Tongue (tissue), 2 donors: Measurements from ENCODE around the gene PEX10. TPM values are rescaled to one million over a fixed set of nuclear protein-coding genes. Genes with fewer than 3 reads are reported as not detected.
A peak's percentile ranks its signal among the peaks of the same experiment; 100 is the strongest.
"Not testable (repeated sequence)": the region's sequence is repeated elsewhere in the genome, so short reads cannot be mapped to it uniquely, and the experiment has no call there.

Source experiments
- DNase-seq: peaks from one replicate; pipeline ENCODE4 v3.0.0-alpha.2; 2015
- total RNA-seq: library from RNA; depleted of rRNA; stranded (reverse); fragments of >200 nt; gene quantifications from one replicate; pipeline ENCODE4 v1.2.3, GENCODE V29; 2014

The PEX10 gene
- total RNA-seq, 1 donor from 2014 or later: 19.8 TPM

DNA sequence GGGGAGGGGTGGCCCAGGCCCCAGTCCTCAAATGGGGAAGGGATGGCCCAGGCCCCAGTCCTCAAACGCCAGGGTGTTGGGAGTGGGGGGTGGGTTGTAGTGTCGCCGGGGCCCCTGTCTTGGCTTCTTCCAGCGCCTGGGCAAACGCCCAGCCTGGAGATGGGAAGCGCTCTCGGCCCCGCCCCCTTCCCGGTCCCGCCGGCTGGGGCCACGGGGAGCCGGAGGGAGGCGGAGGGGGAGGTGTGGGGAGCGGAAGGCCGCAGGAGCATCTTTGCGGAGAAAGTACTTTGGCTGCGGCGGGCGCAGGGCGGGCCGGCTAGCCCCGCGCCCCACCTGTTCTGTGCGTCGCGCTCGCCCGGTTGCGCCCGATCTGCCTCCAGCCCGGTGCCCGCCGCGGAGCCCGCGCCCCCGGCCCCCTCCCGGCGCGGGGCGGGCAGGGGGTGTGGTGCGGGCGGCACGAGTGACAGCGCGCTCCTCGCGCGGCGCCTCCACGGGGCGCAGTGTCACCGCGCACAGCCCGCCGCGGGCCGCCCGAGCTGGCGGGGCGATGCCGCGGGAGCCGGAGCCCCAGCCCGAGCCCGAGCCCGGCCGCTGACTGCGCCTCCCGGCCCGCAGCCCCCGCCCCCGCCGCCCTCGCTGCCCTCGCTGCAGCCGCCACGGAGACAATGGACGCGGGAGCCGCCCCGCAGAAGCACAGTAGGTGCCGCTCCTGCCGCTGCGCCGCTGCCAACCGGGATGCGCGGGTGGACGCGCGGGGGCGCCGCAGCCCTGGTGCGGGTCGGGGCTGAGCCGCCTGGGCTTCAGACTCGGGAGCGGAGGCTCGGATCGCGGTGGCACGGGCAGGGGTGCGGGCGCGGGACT lies 31.1 kb upstream of the PEX10 start:
- peak; percentile 28 for DNase-seq

GRCh38 chr1:2442661-2443060 lies 30.3 kb upstream of the PEX10 start:
- no peak for DNase-seq

- no peak for DNase-seq
Measured at GRCh38 chr1:2441746-2442145, 29.4 kb upstream of the PEX10 start.

DNA sequence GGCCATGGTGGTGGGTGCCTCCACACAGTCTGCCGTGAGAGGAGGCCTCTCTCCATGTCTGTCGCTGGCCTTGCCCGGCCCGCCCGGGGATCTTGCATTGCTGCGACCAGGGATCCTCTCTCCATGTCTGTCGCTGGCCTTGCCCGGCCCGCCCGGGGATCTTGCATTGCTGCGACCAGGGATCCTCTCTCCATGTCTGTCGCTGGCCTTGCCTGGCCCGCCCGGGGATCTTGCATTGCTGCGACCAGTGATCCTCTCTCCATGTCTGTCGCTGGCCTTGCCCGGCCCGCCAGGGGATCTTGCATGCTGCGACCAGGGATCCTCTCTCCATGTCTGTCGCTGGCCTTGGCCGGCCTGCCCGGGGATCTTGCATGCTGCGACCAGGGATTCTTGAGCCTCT lies 28.0 kb upstream of the PEX10 start:
- not testable (repeated sequence) for DNase-seq

DNA sequence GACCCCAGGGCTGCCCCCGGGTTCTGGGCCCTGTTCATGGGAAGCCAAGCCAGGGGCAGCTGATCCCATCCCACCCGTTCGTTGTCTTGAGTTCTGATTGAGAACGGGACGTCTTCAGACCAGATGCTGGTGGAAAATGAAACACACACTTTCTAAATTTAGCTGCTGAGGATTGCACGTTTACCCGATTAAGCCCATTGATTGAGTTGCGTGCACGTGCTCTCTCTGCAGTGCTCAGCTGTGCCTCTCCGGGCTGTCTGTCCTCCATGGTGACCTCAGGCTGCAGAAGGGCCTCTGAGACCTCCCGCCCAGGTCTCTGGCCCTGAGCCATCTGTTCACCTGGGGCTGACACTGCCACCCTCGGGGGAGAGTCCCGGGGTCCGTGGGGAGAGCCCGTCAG lies 27.0 kb upstream of the PEX10 start:
- DNase-seq: no peak

DNA sequence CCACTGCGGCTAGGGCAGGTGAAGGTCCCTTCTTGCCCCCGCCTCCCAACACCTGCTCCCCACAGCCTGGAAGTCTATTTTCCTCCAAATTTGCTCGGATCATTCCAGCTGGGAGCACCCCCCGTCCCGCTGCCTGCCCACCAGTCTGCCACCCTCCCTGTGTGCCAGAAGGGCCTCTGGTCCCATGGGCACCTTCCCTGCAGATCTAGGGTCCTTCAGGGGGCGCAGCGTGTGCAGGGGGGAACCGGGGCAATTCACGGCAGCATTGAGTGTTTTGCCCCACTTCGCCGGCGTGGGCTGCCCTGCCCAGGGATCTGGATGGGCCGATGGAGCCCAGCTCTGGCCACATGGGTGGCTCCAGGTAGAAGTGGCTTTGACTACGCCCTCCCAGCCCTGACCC lies 26.3 kb upstream of the PEX10 start:
- DNase-seq: no peak

GRCh38 chr1:2438038-2438437 lies 25.7 kb upstream of the PEX10 start:
- DNase-seq: no peak

GRCh38 chr1:2437617-2438016 lies 25.3 kb upstream of the PEX10 start:
- no peak for DNase-seq

GRCh38 chr1:2436876-2437275 lies 24.5 kb upstream of the PEX10 start:
- DNase-seq: no peak

- no peak for DNase-seq
Measured at GRCh38 chr1:2435746-2436355, 23.5 kb upstream of the PEX10 start.

DNA sequence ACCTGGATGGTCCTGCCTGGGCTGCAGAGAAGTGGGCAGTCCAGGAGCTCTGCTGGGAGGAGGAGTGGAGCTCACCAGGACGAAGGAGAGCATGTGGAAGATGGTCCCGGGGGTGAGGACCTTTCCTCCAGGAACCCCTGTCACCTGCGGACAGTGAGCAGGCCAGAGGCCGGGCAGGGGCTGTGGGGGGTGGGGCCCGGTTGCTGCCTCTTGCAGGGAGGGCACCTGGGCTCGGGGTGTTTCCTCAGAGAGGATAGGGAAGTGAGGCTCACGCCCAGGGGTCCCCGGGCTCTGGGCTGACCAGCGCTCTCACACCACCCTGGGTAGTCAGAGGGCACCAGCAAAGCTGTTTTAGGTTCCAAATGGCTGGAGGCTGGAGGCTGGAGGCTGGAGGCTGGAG lies 22.7 kb upstream of the PEX10 start:
- DNase-seq: no peak

GRCh38 chr1:2433936-2434655 lies 21.7 kb upstream of the PEX10 start:
- DNase-seq: no peak

GRCh38 chr1:2433196-2433595 lies 20.8 kb upstream of the PEX10 start:
- DNase-seq: no peak

DNA sequence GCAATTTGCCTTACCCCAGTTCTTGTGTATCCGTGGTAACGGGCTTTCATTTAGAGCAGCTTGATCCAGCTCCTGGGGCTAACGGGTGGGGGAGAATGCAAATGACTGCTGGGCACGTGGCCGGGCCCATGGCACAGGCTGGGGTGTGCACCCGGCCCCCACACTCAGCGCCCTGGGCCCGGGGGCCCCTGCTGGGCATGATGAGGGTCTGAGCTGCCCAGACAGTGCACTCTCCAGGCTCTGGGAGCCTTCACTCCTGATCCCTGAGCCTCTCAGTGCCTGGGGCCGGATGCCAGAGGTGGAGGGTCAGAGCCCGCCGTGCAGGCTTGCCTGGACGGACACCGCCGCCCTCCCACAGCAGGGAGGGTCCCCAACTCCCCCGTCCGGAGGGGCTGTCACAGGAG lies 20.1 kb upstream of the PEX10 start:
- DNase-seq: no peak

GRCh38 chr1:2431518-2431917 lies 19.2 kb upstream of the PEX10 start:
- peak; percentile 47 for DNase-seq

- DNase-seq: peak; percentile 63
Measured at GRCh38 chr1:2431103-2431502, 18.7 kb upstream of the PEX10 start.

GRCh38 chr1:2430592-2430973 lies 18.2 kb upstream of the PEX10 start:
- DNase-seq: no peak

DNA sequence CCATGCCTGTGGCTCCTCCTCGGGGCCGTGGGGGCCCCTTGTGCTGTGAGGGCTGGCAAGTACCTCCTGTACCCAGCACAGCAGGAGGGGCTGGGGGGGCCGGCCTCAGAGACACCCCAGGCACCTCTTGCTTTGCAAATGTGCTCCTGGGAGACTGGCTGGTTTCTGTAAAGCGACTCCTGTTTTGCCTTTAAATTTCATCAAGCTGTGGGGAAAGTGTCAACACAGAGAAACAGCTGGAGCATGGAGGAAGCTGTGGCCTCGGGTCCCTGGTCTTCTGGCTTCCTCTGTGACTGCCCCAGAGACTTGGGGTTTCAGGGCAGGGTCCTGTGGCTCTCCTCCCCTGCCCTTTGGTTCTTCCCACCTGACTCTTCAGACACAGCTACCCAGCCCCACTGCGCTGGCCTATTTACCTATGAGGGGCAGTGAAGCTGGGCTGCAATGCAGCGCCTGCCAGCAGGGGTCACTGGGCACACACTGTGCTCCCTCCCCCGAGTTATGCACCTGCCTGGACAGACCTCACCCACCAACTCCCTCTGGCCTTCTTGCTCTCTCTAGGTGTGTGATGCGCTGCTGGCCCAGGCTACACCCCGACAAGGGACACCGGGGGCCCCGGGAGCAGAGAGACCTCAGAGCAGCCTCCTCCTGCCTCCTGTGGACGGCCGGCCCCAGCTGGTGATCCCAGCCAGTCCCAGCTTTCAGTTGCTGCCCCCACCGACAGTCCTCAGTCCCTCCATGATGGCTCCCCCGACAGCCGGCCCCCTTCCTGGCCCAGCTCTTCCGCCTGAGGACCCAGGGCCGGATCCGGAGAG lies 17.6 kb upstream of the PEX10 start:
- DNase-seq: no peak

- no peak for DNase-seq
Measured at GRCh38 chr1:2428490-2428889, 16.1 kb upstream of the PEX10 start.

DNA sequence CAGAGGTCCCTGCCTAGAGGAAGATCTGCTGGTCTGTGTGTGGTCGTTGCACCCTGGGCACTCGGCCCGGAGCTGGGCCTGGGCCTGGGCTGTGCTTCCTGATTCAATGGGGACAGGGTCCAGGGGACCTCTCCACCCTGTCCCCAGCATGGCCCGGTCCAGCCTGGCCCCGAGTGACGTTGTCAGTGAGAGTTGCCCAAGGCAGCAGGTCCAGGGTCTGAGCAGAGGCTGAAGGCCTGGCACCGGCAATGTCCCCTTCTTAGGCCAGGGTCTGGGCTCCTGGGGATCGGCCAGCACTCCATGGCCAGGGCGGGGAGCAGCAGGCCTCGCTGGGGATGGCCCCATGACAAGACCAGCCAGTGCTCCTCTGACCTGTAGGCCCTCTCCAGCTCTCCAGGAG lies 15.6 kb upstream of the PEX10 start:
- no peak for DNase-seq

DNA sequence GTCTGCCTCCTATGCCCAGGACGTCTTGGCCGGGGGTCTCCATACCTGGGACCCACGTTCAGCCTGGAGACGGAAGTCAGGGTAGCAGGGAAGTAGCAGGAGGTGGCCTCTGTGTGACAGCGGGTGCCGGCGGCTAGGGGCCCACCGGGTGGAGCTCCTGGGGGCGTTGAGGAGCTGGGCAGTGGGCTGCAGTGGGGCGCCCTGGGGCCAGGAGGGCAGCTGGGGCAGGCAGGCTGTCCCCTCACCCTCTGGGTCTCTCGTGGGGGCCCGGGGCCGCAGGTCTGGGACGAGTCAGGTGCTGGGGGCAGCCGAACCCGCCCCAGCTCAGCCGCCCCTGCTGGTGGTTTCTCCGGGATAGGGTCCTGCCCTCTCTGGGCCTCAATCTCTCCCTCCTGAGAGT lies 14.7 kb upstream of the PEX10 start:
- no peak for DNase-seq

GRCh38 chr1:2426540-2426939 lies 14.2 kb upstream of the PEX10 start:
- no peak for DNase-seq

DNA sequence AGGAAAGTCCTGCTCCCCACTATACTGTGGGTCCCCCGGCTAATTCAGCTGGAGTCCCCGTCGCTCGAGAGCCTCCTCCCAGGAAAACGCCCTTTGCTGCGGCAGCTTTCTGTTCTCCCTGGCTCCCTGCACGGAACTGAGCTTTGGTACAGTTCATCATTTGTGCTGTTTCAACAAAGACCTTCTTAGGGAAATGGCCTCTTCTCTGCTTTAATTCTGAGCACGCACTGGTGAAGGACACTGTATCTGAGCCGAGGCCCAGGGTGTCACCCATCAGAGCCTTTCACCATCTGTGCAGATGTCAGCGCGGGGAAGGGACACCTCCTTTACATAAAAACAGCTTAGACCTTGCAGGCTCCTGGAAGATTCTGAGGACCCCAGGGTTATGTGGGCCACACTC lies 13.5 kb upstream of the PEX10 start:
- DNase-seq: no peak
